Skeletal muscle tissue (tissue), 4 donors: ENCODE data around the gene EVI5L. TPM values are rescaled to one million over a fixed set of nuclear protein-coding genes. Genes with fewer than 3 reads are reported as not detected.

Source experiments
- H3K27ac ChIP-seq: one replicate; pipeline ENCODE4 v1.7.0; 2013; ENCODE audit warnings: mild to moderate bottlenecking, low read depth, low read length, inconsistent platforms
- H3K27me3 ChIP-seq, 3 donors: one replicate each; pipeline ENCODE4 v1.7.0; 2013; ENCODE audit warnings: low read length in 3 of 3; ENCODE audit not compliant: control insufficient read depth in 3 of 3, insufficient read depth in 3 of 3
- H3K36me3 ChIP-seq, 3 donors: one replicate each; pipeline ENCODE4 v1.7.0; 2013; ENCODE audit warnings: low read length in 3 of 3; ENCODE audit not compliant: control insufficient read depth in 3 of 3, insufficient read depth in 3 of 3
- H3K4me1 ChIP-seq, 3 donors: one replicate each; pipeline ENCODE4 v1.7.0; 2013; ENCODE audit warnings: low read length in 3 of 3, mild to moderate bottlenecking in 3 of 3; ENCODE audit not compliant: control insufficient read depth in 3 of 3, insufficient read depth in 3 of 3
- H3K4me3 ChIP-seq, 3 donors: one replicate each; pipeline ENCODE4 v1.7.0; 2013; ENCODE audit warnings: low read length in 3 of 3
- H3K9ac ChIP-seq, 3 donors: one replicate each; pipeline ENCODE4 v1.7.0; 2013; ENCODE audit warnings: low read length in 3 of 3, mild to moderate bottlenecking in 3 of 3, moderate library complexity in 2 of 3, low read depth in 1 of 3
- H3K9me3 ChIP-seq, 3 donors: one replicate each; pipeline ENCODE4 v1.7.0; 2013; ENCODE audit warnings: low read length in 3 of 3; ENCODE audit not compliant: control insufficient read depth in 3 of 3
- total RNA-seq: library from RNA; depleted of rRNA; stranded (reverse); fragments of >200 nt; gene quantifications from one replicate; pipeline ENCODE4 v1.2.3, GENCODE V29; 2014
- donor health status: Osteomylitis.

Gene EVI5L
- total RNA-seq, 1 donor from 2014 or later, result 9.4 TPM

- Histone ChIP-seq H3K4me3 (no peak overlapping the region), H3K9ac (peak overlapping the region in 1 of 3 donors; percentile 40), H3K27me3 (peaks cover 0 to 12% (median 4%) of the 10 kb centered on the region in 3 donors), H3K27ac (no peak overlapping the region), H3K36me3 (no peaks in the 10 kb centered on the region), H3K9me3 (no peaks in the 10 kb centered on the region), H3K4me1 (peaks cover 0 to 19% (median 10%) of the 10 kb centered on the region in 3 donors)
Observed at GRCh38 chr19:7850945-7851622, 21.1 kb downstream of the EVI5L start.

GRCh38 chr19:7851623-7852500 is 21.8 kb downstream of the EVI5L start:
- Histone ChIP-seq H3K4me3 (no peak overlapping the region), H3K9me3 (no peaks in the 10 kb centered on the region), H3K4me1 (peaks cover 0 to 19% (median 10%) of the 10 kb centered on the region in 3 donors), H3K36me3 (no peaks in the 10 kb centered on the region), H3K27me3 (peaks cover 0 to 17% (median 7%) of the 10 kb centered on the region in 3 donors), H3K9ac (no peak overlapping the region), H3K27ac (no peak overlapping the region)

GRCh38 chr19:7852851-7853769 is 23.1 kb downstream of the EVI5L start:
- Histone ChIP-seq H3K9me3 (no peaks in the 10 kb centered on the region), H3K27ac (no peak overlapping the region), H3K4me1 (peaks cover 0 to 19% (median 10%) of the 10 kb centered on the region in 3 donors), H3K4me3 (no peak overlapping the region), H3K27me3 (peaks cover 0 to 25% (median 7%) of the 10 kb centered on the region in 3 donors), H3K36me3 (no peaks in the 10 kb centered on the region), H3K9ac (peak overlapping the region in 1 of 3 donors; percentile 8)

GRCh38 chr19:7853770-7854128 is 23.7 kb downstream of the EVI5L start:
- H3K27ac ChIP-seq, result no peak overlapping the region
- H3K9me3 ChIP-seq, result no peaks in the 10 kb centered on the region
- no peaks in the 10 kb centered on the region for H3K36me3 ChIP-seq
- H3K4me3 ChIP-seq, result no peak overlapping the region
- H3K9ac ChIP-seq, result no peak overlapping the region
- peaks cover 0 to 29% (median 10%) of the 10 kb centered on the region in 3 donors for H3K27me3 ChIP-seq
- H3K4me1 ChIP-seq, result peaks cover 0 to 19% (median 10%) of the 10 kb centered on the region in 3 donors

GRCh38 chr19:7855426-7856108 is 25.5 kb downstream of the EVI5L start:
- Histone ChIP-seq H3K4me3 (no peak overlapping the region), H3K4me1 (peaks cover 0 to 4% (median 2%) of the 10 kb centered on the region in 3 donors), H3K9me3 (no peaks in the 10 kb centered on the region), H3K9ac (no peak overlapping the region), H3K27me3 (peaks cover 4 to 42% (median 20%) of the 10 kb centered on the region in 3 donors), H3K27ac (no peak overlapping the region), H3K36me3 (no peaks in the 10 kb centered on the region)

GRCh38 chr19:7856109-7856591 is 26.1 kb downstream of the EVI5L start:
- Histone ChIP-seq H3K4me1 (peaks cover 0 to 2% (median 0%) of the 10 kb centered on the region in 3 donors), H3K9ac (no peak overlapping the region), H3K27me3 (peaks cover 7 to 48% (median 26%) of the 10 kb centered on the region in 3 donors), H3K4me3 (no peak overlapping the region), H3K36me3 (no peaks in the 10 kb centered on the region), H3K27ac (no peak overlapping the region), H3K9me3 (no peaks in the 10 kb centered on the region)

- H3K9ac ChIP-seq, result no peak overlapping the region
- H3K4me1 ChIP-seq, result peaks cover under 1 to 10% (median 2%) of the 10 kb centered on the region in 3 donors
- H3K36me3 ChIP-seq, result no peaks in the 10 kb centered on the region
- no peak overlapping the region for H3K4me3 ChIP-seq
- no peak overlapping the region for H3K27ac ChIP-seq
- no peaks in the 10 kb centered on the region for H3K9me3 ChIP-seq
- peaks cover 14 to 56% (median 33%) of the 10 kb centered on the region in 3 donors for H3K27me3 ChIP-seq
Observed at GRCh38 chr19:7856679-7857663, 27.0 kb downstream of the EVI5L start.

- Histone ChIP-seq H3K27me3 (peaks cover 18 to 59% (median 36%) of the 10 kb centered on the region in 3 donors), H3K4me3 (no peak overlapping the region), H3K9ac (no peak overlapping the region)
Observed at GRCh38 chr19:7857727-7858108, 27.7 kb downstream of the EVI5L start.

More at GRCh38 chr19:7857727-7858108, 27.7 kb downstream of the EVI5L start:
- peaks cover 2 to 13% (median 3%) of the 10 kb centered on the region in 3 donors for H3K4me1 ChIP-seq
- no peaks in the 10 kb centered on the region for H3K36me3 ChIP-seq
- H3K9me3 ChIP-seq, result no peaks in the 10 kb centered on the region
- H3K27ac ChIP-seq, result no peak overlapping the region
